HG02571 (cell line): ENCODE data around the gene KCNK4.
A peak's percentile ranks its signal among the peaks of the same experiment; 100 is the strongest.
"Not testable (repeated sequence)": the region's sequence is repeated elsewhere in the genome, so short reads cannot be mapped to it uniquely, and the experiment has no call there.

Source experiments
- ATAC-seq: cut with Tn5 transposase; IDR thresholded peaks from one replicate; pipeline ENCODE4 v1.9.1; 2021; ENCODE audit warnings: mild to moderate bottlenecking, moderate library complexity; ENCODE audit not compliant: unreplicated experiment

Gene KCNK4

GRCh38 chr11:64305691-64306562 is 14.8 kb downstream of the KCNK4 start:
- peak; percentile 22 for ATAC-seq

- ATAC-seq = no peak
Observed at GRCh38 chr11:64306563-64306875, 15.4 kb downstream of the KCNK4 start.

- ATAC-seq = no peak
Observed at GRCh38 chr11:64306876-64307622, 15.9 kb downstream of the KCNK4 start.

- not testable (repeated sequence) for ATAC-seq
Observed at GRCh38 chr11:64307795-64308194, 16.7 kb downstream of the KCNK4 start.

GRCh38 chr11:64312947-64313346 is 21.8 kb downstream of the KCNK4 start:
- ATAC-seq = no peak

- ATAC-seq = no peak
Observed at GRCh38 chr11:64313491-64314145, 22.5 kb downstream of the KCNK4 start.

- ATAC-seq = no peak
Observed at GRCh38 chr11:64314146-64314804, 23.2 kb downstream of the KCNK4 start.

GRCh38 chr11:64314805-64315561 is 23.9 kb downstream of the KCNK4 start:
- ATAC-seq = no peak

- ATAC-seq = not testable (repeated sequence)
Observed at GRCh38 chr11:64315667-64316526, 24.8 kb downstream of the KCNK4 start.

- ATAC-seq = no peak
Observed at GRCh38 chr11:64316672-64317324, 25.7 kb downstream of the KCNK4 start.

- peak; percentile 59 for ATAC-seq
Observed at GRCh38 chr11:64317325-64317960, 26.3 kb downstream of the KCNK4 start, which contains the start of gene TRMT112. Gene TRMT112, minus strand, starts transcription at chr11:64317559. Its CDS starts 33 bp downstream, at chr11:64317526.

GRCh38 chr11:64317961-64318765 is 27.1 kb downstream of the KCNK4 start, which contains the start of gene PRDX5:
Gene PRDX5, plus strand, starts transcription at chr11:64318121. Its CDS starts 95 bp downstream, at chr11:64318216.
- peak; percentile 72 for ATAC-seq

GRCh38 chr11:64318766-64319761 is 28.0 kb downstream of the KCNK4 start:
- ATAC-seq = no peak

- no peak for ATAC-seq
Observed at GRCh38 chr11:64320556-64320955, 29.5 kb downstream of the KCNK4 start.

GRCh38 chr11:64321026-64321425 is 29.9 kb downstream of the KCNK4 start:
- no peak for ATAC-seq

- ATAC-seq = no peak
Observed at GRCh38 chr11:64321533-64321932, 30.4 kb downstream of the KCNK4 start.
